ENCODE measurements around the gene KRTAP1-5.

The KRTAP1-5 gene

GRCh38 chr17:41018541-41018940 lies 8.5 kb downstream of the KRTAP1-5 start:
- ChIA-PET CTCF (interaction anchor here (1.5 to 2.0 kb wide), 2 partner anchors 10 kb away, joined by 5 to 6 read pairs; no protein-coding TSS in a partner anchor), POLR2A (no interaction called here)
- H3K4me3 ChIP-seq (ENCODE audit: low read depth, low read length): no peak overlapping the region
- no peak for DNase-seq (ENCODE audit: low read depth, low spot score)
- no peak for TF ChIP-seq CTCF (IDR thresholded peaks at IDR 0.05; ENCODE audit: insufficient read depth, low read length, missing control alignments)

GRCh38 chr17:41016578-41017215 lies 10.3 kb downstream of the KRTAP1-5 start:
- ChIA-PET POLR2A (no interaction called here), CTCF (no interaction called here)
- no peak for DNase-seq (ENCODE audit: low read depth, low spot score)
- H3K4me3 ChIP-seq (ENCODE audit: low read depth, low read length): no peak overlapping the region
- TF ChIP-seq CTCF (IDR thresholded peaks at IDR 0.05; ENCODE audit: insufficient read depth, low read length, missing control alignments): no peak

GRCh38 chr17:41015454-41015853 lies 11.6 kb downstream of the KRTAP1-5 start:
- POLR2A ChIA-PET: no interaction called here
- DNase-seq (ENCODE audit: low read depth, low spot score): no peak
- no peak for TF ChIP-seq CTCF (IDR thresholded peaks at IDR 0.05; ENCODE audit: insufficient read depth, low read length, missing control alignments)
- CTCF ChIA-PET: interaction anchor here (0.8 to 1.9 kb wide), 2 partner anchors 10 to 159 kb away, joined by 3 to 6 read pairs; no protein-coding TSS in a partner anchor
- no peak overlapping the region for H3K4me3 ChIP-seq (ENCODE audit: low read depth, low read length)

- ChIA-PET POLR2A (no interaction called here), CTCF (interaction anchor here (0.9 to 1.2 kb wide), 2 partner anchors 9 to 10 kb away, joined by 3 to 5 read pairs; no protein-coding TSS in a partner anchor)
- no peak for DNase-seq (ENCODE audit: low read depth, low spot score)
- no peak for TF ChIP-seq CTCF (IDR thresholded peaks at IDR 0.05; ENCODE audit: insufficient read depth, low read length, missing control alignments)
- H3K4me3 ChIP-seq (ENCODE audit: low read depth, low read length): no peak overlapping the region
These were observed 13.4 kb downstream of the KRTAP1-5 start for GRCh38 chr17:41013606-41014005.

GRCh38 chr17:41013181-41013580 lies 13.8 kb downstream of the KRTAP1-5 start:
- H3K4me3 ChIP-seq (ENCODE audit: low read depth, low read length): no peak overlapping the region
- POLR2A ChIA-PET: no interaction called here
- CTCF ChIA-PET: interaction anchor here (1.2 kb wide), 1 partner anchor 9 kb away, joined by 5 read pairs; no protein-coding TSS in a partner anchor
- no peak for TF ChIP-seq CTCF (IDR thresholded peaks at IDR 0.05; ENCODE audit: insufficient read depth, low read length, missing control alignments)
- DNase-seq (ENCODE audit: low read depth, low spot score): no peak

- ChIA-PET CTCF (interaction anchor here (1.2 kb wide), 1 partner anchor 8 kb away, joined by 5 read pairs; no protein-coding TSS in a partner anchor), POLR2A (no interaction called here)
- TF ChIP-seq CTCF (IDR thresholded peaks at IDR 0.05; ENCODE audit: insufficient read depth, low read length, missing control alignments): no peak
- no peak for DNase-seq (ENCODE audit: low read depth, low spot score)
- no peak overlapping the region for H3K4me3 ChIP-seq (ENCODE audit: low read depth, low read length)
These were observed 14.5 kb downstream of the KRTAP1-5 start for GRCh38 chr17:41012326-41013120.
